ENCODE results near the gene OPN1SW.

The OPN1SW gene

GRCh38 chr7:128742206-128742605 lies 33.4 kb downstream of the OPN1SW start:
- Histone ChIP-seq H3K4me1 (ENCODE audit: insufficient read depth, poor library complexity, severe bottlenecking) (peaks cover 41% of the 10 kb centered on the region), H3K27me3 (ENCODE audit: insufficient read depth, poor library complexity, severe bottlenecking) (no peaks in the 10 kb centered on the region), H3K36me3 (ENCODE audit: low read depth) (peaks cover 62% of the 10 kb centered on the region), H3K27ac (ENCODE audit: poor library complexity, severe bottlenecking) (peak overlapping the region; percentile 83), H3K9me3 (ENCODE audit: severe bottlenecking) (no peaks in the 10 kb centered on the region), H3K4me3 (ENCODE audit: severe bottlenecking) (no peak overlapping the region)
- ATAC-seq (ENCODE audit: low read depth) (peak; percentile 13; the same call in 2 of the 3 replicates), DNase-seq (ENCODE audit: low spot score) (no peak)
- TF ChIP-seq CTCF (IDR thresholded peaks at IDR 0.05; ENCODE audit: poor library complexity, severe bottlenecking), result no peak

GRCh38 chr7:128741491-128741890 lies 34.1 kb downstream of the OPN1SW start:
- DNase-seq (ENCODE audit: low spot score), result no peak
- peaks cover 41% of the 10 kb centered on the region for H3K4me1 ChIP-seq (ENCODE audit: insufficient read depth, poor library complexity, severe bottlenecking)
- peak overlapping the region; percentile 83 for H3K27ac ChIP-seq (ENCODE audit: poor library complexity, severe bottlenecking)
- no peak for ATAC-seq (ENCODE audit: low read depth)
- peak overlapping the region; percentile 76 for H3K4me3 ChIP-seq (ENCODE audit: severe bottlenecking)
- no peak for TF ChIP-seq CTCF (IDR thresholded peaks at IDR 0.05; ENCODE audit: poor library complexity, severe bottlenecking)
- no peaks in the 10 kb centered on the region for H3K27me3 ChIP-seq (ENCODE audit: insufficient read depth, poor library complexity, severe bottlenecking)
- peaks cover 57% of the 10 kb centered on the region for H3K36me3 ChIP-seq (ENCODE audit: low read depth)
- H3K9me3 ChIP-seq (ENCODE audit: severe bottlenecking), result no peaks in the 10 kb centered on the region

GRCh38 chr7:128740996-128741395 lies 34.6 kb downstream of the OPN1SW start:
- Histone ChIP-seq H3K9me3 (ENCODE audit: severe bottlenecking) (no peaks in the 10 kb centered on the region), H3K27me3 (ENCODE audit: insufficient read depth, poor library complexity, severe bottlenecking) (no peaks in the 10 kb centered on the region), H3K4me3 (ENCODE audit: severe bottlenecking) (peak overlapping the region; percentile 76), H3K4me1 (ENCODE audit: insufficient read depth, poor library complexity, severe bottlenecking) (peaks cover 41% of the 10 kb centered on the region), H3K36me3 (ENCODE audit: low read depth) (peaks cover 53% of the 10 kb centered on the region), H3K27ac (ENCODE audit: poor library complexity, severe bottlenecking) (peak overlapping the region; percentile 83)
- ATAC-seq (ENCODE audit: low read depth), result no peak
- no peak for DNase-seq (ENCODE audit: low spot score)
- no peak for TF ChIP-seq CTCF (IDR thresholded peaks at IDR 0.05; ENCODE audit: poor library complexity, severe bottlenecking)

- peaks cover 52% of the 10 kb centered on the region for H3K36me3 ChIP-seq (ENCODE audit: low read depth)
- H3K27ac ChIP-seq (ENCODE audit: poor library complexity, severe bottlenecking), result peak overlapping the region; percentile 83
- TF ChIP-seq CTCF (IDR thresholded peaks at IDR 0.05; ENCODE audit: poor library complexity, severe bottlenecking), result no peak
- H3K27me3 ChIP-seq (ENCODE audit: insufficient read depth, poor library complexity, severe bottlenecking), result no peaks in the 10 kb centered on the region
- ATAC-seq (ENCODE audit: low read depth) (no peak), DNase-seq (ENCODE audit: low spot score) (no peak)
- peaks cover 41% of the 10 kb centered on the region for H3K4me1 ChIP-seq (ENCODE audit: insufficient read depth, poor library complexity, severe bottlenecking)
- peak overlapping the region; percentile 76 for H3K4me3 ChIP-seq (ENCODE audit: severe bottlenecking)
- H3K9me3 ChIP-seq (ENCODE audit: severe bottlenecking), result no peaks in the 10 kb centered on the region
Measured at GRCh38 chr7:128739990-128740682, 35.5 kb downstream of the OPN1SW start.
